ENCODE data around the gene DUS4L.

The DUS4L gene

GRCh38 chr7:107609811-107610261 is 46.1 kb downstream of the DUS4L start:
- Histone ChIP-seq H3K36me3 (replicated peaks; ENCODE audit: low read depth, low read length) (no peaks in the 10 kb centered on the region), H3K4me3 (ENCODE audit: low read length) (no peak overlapping the region), H3K9ac (ENCODE audit: low read length) (no peak overlapping the region), H3K4me2 (ENCODE audit: low read length) (no peak overlapping the region), H3K9me3 (ENCODE audit: insufficient read depth, low read length) (no peaks in the 10 kb centered on the region), H3K79me2 (ENCODE audit: low read length) (no peaks in the 10 kb centered on the region), H3K27ac (ENCODE audit: low read length) (no peak overlapping the region), H2AFZ (ENCODE audit: low read depth, low read length) (no peak overlapping the region), H3K4me1 (ENCODE audit: low read length) (no peaks in the 10 kb centered on the region), H4K20me1 (ENCODE audit: insufficient read depth, low read length) (no peaks in the 10 kb centered on the region), H3K27me3 (ENCODE audit: low read depth, low read length) (no peaks in the 10 kb centered on the region)
- TF ChIP-seq, protein P1, sequence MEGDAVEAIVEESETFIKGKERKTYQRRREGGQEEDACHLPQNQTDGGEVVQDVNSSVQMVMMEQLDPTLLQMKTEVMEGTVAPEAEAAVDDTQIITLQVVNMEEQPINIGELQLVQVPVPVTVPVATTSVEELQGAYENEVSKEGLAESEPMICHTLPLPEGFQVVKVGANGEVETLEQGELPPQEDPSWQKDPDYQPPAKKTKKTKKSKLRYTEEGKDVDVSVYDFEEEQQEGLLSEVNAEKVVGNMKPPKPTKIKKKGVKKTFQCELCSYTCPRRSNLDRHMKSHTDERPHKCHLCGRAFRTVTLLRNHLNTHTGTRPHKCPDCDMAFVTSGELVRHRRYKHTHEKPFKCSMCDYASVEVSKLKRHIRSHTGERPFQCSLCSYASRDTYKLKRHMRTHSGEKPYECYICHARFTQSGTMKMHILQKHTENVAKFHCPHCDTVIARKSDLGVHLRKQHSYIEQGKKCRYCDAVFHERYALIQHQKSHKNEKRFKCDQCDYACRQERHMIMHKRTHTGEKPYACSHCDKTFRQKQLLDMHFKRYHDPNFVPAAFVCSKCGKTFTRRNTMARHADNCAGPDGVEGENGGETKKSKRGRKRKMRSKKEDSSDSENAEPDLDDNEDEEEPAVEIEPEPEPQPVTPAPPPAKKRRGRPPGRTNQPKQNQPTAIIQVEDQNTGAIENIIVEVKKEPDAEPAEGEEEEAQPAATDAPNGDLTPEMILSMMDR (IDR thresholded peaks at IDR 0.05; ENCODE audit: low read depth, low read length): no peak
- TF ChIP-seq EZH2phosphoT487 (IDR thresholded peaks at IDR 0.05; ENCODE audit: low read depth): no peak

DNA sequence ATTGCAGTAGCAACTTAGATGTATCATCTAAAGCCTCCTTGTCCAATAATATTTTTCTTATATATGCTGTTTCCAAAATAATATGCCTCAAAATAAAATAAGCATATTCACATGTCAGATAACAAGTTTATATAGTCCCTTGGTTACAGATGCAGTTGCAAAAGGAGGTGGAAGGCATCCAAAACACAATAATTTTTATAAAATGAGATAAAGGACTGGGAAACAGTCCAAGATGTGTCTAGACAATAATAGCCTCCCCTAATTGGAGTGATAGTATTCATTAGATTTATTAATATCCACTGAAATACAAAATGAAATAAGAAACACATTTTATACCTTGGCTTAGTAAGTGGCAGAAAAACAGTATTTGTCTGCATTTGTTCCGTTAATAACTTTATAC is 46.6 kb downstream of the DUS4L start:
- H3K4me3 ChIP-seq (ENCODE audit: low read length): no peak overlapping the region
- no peaks in the 10 kb centered on the region for H3K27me3 ChIP-seq (ENCODE audit: low read depth, low read length)
- H3K9me3 ChIP-seq (ENCODE audit: insufficient read depth, low read length): no peaks in the 10 kb centered on the region
- H4K20me1 ChIP-seq (ENCODE audit: insufficient read depth, low read length): no peaks in the 10 kb centered on the region
- H3K79me2 ChIP-seq (ENCODE audit: low read length): no peaks in the 10 kb centered on the region
- H3K36me3 ChIP-seq (replicated peaks; ENCODE audit: low read depth, low read length): no peaks in the 10 kb centered on the region
- TF ChIP-seq, protein P1 (IDR thresholded peaks at IDR 0.05; ENCODE audit: low read depth, low read length): no peak
- no peak for TF ChIP-seq EZH2phosphoT487 (IDR thresholded peaks at IDR 0.05; ENCODE audit: low read depth)
- H2AFZ ChIP-seq (ENCODE audit: low read depth, low read length): no peak overlapping the region
- no peaks in the 10 kb centered on the region for H3K4me1 ChIP-seq (ENCODE audit: low read length)
- no peak overlapping the region for H3K9ac ChIP-seq (ENCODE audit: low read length)
- H3K27ac ChIP-seq (ENCODE audit: low read length): no peak overlapping the region
- no peak overlapping the region for H3K4me2 ChIP-seq (ENCODE audit: low read length)

GRCh38 chr7:107613439-107613838 is 49.7 kb downstream of the DUS4L start:
- H3K4me1 ChIP-seq (ENCODE audit: low read length): peaks cover 17% of the 10 kb centered on the region
- TF ChIP-seq, protein P1 (IDR thresholded peaks at IDR 0.05; ENCODE audit: low read depth, low read length): no peak
- TF ChIP-seq EZH2phosphoT487 (IDR thresholded peaks at IDR 0.05; ENCODE audit: low read depth): no peak
- no peak overlapping the region for H3K9ac ChIP-seq (ENCODE audit: low read length)
- no peaks in the 10 kb centered on the region for H3K27me3 ChIP-seq (ENCODE audit: low read depth, low read length)
- H2AFZ ChIP-seq (ENCODE audit: low read depth, low read length): no peak overlapping the region
- H3K27ac ChIP-seq (ENCODE audit: low read length): no peak overlapping the region
- no peak overlapping the region for H3K4me3 ChIP-seq (ENCODE audit: low read length)
- no peaks in the 10 kb centered on the region for H3K9me3 ChIP-seq (ENCODE audit: insufficient read depth, low read length)
- H3K4me2 ChIP-seq (ENCODE audit: low read length): no peak overlapping the region
- no peaks in the 10 kb centered on the region for H4K20me1 ChIP-seq (ENCODE audit: insufficient read depth, low read length)
- H3K79me2 ChIP-seq (ENCODE audit: low read length): no peaks in the 10 kb centered on the region
- H3K36me3 ChIP-seq (replicated peaks; ENCODE audit: low read depth, low read length): no peaks in the 10 kb centered on the region

DNA sequence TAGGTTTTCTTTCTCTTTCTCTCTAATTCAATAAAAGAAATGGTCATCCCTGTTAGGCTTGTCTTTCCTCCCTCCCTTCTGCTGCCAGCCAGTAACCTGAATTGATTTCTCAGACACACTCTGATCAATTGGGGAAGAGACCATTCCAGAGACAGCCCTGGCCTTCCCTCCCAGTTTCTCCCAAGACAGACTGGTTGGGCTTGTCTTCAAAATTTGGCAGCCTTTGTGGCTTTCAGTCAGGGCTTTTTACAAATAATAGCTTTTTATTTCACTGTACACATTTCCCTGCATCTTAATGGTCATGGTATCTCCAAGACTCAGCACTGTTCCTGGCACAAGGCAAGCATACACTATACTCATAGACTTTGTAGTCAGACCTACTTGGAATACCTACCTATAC is 50.2 kb downstream of the DUS4L start:
- Histone ChIP-seq H3K27ac (ENCODE audit: low read length) (no peak overlapping the region), H3K4me1 (ENCODE audit: low read length) (peaks cover 17% of the 10 kb centered on the region), H3K27me3 (ENCODE audit: low read depth, low read length) (no peaks in the 10 kb centered on the region), H3K9me3 (ENCODE audit: insufficient read depth, low read length) (no peaks in the 10 kb centered on the region), H3K4me2 (ENCODE audit: low read length) (no peak overlapping the region), H3K4me3 (ENCODE audit: low read length) (no peak overlapping the region), H3K36me3 (replicated peaks; ENCODE audit: low read depth, low read length) (no peaks in the 10 kb centered on the region), H3K79me2 (ENCODE audit: low read length) (no peaks in the 10 kb centered on the region), H2AFZ (ENCODE audit: low read depth, low read length) (no peak overlapping the region), H3K9ac (ENCODE audit: low read length) (no peak overlapping the region), H4K20me1 (ENCODE audit: insufficient read depth, low read length) (no peaks in the 10 kb centered on the region)
- TF ChIP-seq EZH2phosphoT487 (IDR thresholded peaks at IDR 0.05; ENCODE audit: low read depth): no peak
- TF ChIP-seq, protein P1 (IDR thresholded peaks at IDR 0.05; ENCODE audit: low read depth, low read length): no peak
